ENCODE measurements around the gene BRINP3. TPM values are rescaled to one million over a fixed set of nuclear protein-coding genes. Genes with fewer than 3 reads are reported as not detected.

BRINP3 gene
- total RNA-seq, 1 experiment from 2014 or later = not detected

DNA sequence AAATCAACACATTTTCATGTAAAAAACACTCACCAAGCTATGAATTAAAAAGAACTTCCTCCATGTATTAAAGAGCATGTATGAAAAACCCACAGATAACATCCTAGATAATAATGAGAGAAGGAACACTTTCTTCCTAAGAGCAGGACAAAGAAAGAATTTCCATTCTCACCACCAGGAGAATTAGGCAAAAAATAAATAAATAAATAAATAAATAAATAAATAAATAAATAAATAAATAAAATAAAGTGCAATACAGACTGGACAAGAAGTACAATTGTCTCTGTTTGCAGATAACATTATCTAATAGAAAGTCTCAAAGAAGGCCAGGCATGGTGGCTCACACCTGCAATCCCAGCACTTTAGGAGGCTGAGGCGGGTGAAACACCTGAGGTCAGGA, 218.2 kb downstream of the BRINP3 start:
- DNase-seq (ENCODE audit: low read depth in 1 of 2, low spot score in 2 of 2) = no peak
- no peaks in the 10 kb centered on the region for H3K36me3 ChIP-seq
- H3K4me3 ChIP-seq = no peak overlapping the region
- H3K27me3 ChIP-seq (replicated peaks) = no peaks in the 10 kb centered on the region
- no peaks in the 10 kb centered on the region for H3K4me1 ChIP-seq (replicated peaks)
- no peak overlapping the region for H3K27ac ChIP-seq
- H3K9me3 ChIP-seq (replicated peaks) = 0 out of 2 replicates have a peak, but pooled peaks cover 3% of the 10 kb centered on the region

DNA sequence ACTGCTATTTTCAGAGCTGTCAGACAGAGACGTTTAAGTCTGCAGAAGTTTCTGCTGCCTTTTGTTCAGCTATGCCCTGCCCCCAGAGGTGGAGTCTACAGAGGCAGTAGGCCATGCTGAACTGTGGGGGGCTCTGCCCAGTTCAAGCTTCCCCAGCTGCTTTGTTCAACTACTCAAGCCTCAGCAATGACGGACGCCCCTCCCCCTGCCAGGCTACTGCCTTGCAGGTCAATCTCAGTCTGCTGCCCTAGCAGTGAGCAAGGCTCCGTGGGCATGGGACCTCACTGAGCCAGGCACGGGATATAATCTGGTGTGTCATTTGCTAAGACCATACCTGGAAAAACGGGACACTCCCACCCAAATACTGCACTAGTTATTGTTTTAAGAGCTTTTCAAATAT, 219.7 kb downstream of the BRINP3 start:
- no peak overlapping the region for H3K27ac ChIP-seq
- no peaks in the 10 kb centered on the region for H3K4me1 ChIP-seq (replicated peaks)
- no peak for DNase-seq (ENCODE audit: low read depth in 1 of 2, low spot score in 2 of 2)
- no peaks in the 10 kb centered on the region for H3K36me3 ChIP-seq
- H3K9me3 ChIP-seq (replicated peaks) = 0 out of 2 replicates have a peak, but pooled peaks cover 3% of the 10 kb centered on the region
- H3K4me3 ChIP-seq = no peak overlapping the region
- no peaks in the 10 kb centered on the region for H3K27me3 ChIP-seq (replicated peaks)

DNA sequence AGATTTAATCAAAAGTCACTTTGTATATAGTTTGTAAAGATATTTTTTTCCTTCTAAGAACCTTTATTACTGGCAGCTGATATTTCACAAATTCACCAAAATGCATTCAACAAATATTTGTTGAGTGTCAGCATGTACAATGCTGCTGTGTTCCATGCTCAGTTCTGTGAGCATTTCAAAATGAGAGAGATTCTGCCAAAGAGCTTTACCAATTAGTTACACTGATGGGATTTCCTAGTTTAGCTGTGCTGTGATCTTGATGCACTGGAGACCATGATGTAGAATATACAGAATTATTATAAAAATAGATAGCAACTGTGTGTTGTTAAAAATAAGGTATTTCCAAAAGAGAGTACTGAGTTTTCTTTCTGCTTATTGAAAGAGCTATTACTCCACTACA, 225.6 kb downstream of the BRINP3 start:
- Histone ChIP-seq H3K27ac (no peak overlapping the region), H3K4me3 (no peak overlapping the region)

DNA sequence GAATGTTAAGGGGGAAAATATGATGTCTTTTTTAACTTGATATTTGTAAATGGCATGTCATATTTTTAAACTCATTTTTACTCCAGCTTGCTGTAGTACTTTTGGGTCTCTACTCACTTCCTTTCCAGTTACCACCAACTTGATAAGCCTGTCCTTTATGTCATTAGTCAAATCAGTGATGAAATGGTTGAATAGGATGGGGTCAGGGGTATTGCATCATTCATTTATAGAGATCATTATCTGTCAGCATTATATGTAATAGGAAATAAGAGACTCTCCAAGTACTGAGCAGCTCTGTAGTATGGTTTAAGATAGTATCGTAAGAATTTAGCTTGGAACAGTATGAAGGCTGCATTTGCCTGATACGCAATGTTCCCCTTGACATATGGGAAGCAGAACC, 227.3 kb downstream of the BRINP3 start:
- no peak for DNase-seq (ENCODE audit: low read depth in 1 of 2, low spot score in 2 of 2)
- Histone ChIP-seq H3K4me1 (replicated peaks) (no peaks in the 10 kb centered on the region), H3K4me3 (no peak overlapping the region), H3K27ac (no peak overlapping the region), H3K36me3 (no peaks in the 10 kb centered on the region), H3K9me3 (replicated peaks) (no peaks in the 10 kb centered on the region), H3K27me3 (replicated peaks) (no peaks in the 10 kb centered on the region)

More for the DNA sequence above, 225.6 kb downstream of the BRINP3 start:
- DNase-seq (ENCODE audit: low read depth in 1 of 2, low spot score in 2 of 2) = no peak
- H3K9me3 ChIP-seq (replicated peaks) = no peaks in the 10 kb centered on the region
- H3K36me3 ChIP-seq = no peaks in the 10 kb centered on the region
- H3K27me3 ChIP-seq (replicated peaks) = no peaks in the 10 kb centered on the region
- no peaks in the 10 kb centered on the region for H3K4me1 ChIP-seq (replicated peaks)

DNA sequence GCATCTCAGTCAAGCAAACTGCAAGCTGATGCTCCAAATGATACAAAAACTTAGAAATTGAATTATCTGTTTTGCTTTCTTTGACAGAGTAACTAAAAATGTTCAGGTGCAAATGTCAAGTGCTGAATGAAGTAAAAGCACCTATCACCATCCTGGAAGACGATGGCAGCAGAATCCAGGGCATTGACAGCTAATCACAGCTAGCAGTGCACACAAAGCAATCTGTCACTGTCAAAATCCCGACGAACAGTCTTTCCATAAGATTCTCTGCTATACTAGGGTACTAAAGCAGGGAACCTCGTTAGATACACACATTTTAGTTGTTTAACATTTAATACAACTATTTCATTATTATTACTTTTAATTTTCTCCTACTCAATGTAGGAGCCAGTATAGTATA, 233.3 kb downstream of the BRINP3 start:
- DNase-seq (ENCODE audit: low read depth in 1 of 2, low spot score in 2 of 2) = no peak

DNA sequence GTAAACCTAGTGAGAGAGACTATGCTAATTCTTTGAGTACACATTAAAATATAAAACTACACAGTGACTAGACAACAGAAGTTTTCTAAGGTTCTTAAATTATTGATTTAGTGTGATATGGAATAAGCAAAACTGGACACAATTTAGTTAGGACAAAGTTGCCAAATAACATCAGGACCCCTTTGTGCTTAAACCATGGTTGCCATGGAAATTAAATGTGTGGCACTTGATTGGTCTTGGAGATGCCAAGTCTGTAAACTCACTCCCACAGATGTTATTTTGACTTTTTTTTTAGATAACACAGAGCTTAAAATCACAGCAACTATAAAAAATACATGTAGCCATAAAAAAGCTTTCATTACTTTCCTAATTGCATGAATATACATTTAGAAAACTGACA, 234.6 kb downstream of the BRINP3 start:
- Histone ChIP-seq H3K4me1 (replicated peaks) (no peaks in the 10 kb centered on the region), H3K4me3 (no peak overlapping the region), H3K36me3 (no peaks in the 10 kb centered on the region), H3K9me3 (replicated peaks) (no peaks in the 10 kb centered on the region), H3K27me3 (replicated peaks) (no peaks in the 10 kb centered on the region), H3K27ac (no peak overlapping the region)
- DNase-seq (ENCODE audit: low read depth in 1 of 2, low spot score in 2 of 2) = no peak

More for the DNA sequence above, 233.3 kb downstream of the BRINP3 start:
- no peaks in the 10 kb centered on the region for H3K36me3 ChIP-seq
- H3K27ac ChIP-seq = no peak overlapping the region
- H3K9me3 ChIP-seq (replicated peaks) = no peaks in the 10 kb centered on the region
- H3K4me3 ChIP-seq = no peak overlapping the region
- H3K27me3 ChIP-seq (replicated peaks) = no peaks in the 10 kb centered on the region
- no peaks in the 10 kb centered on the region for H3K4me1 ChIP-seq (replicated peaks)

DNA sequence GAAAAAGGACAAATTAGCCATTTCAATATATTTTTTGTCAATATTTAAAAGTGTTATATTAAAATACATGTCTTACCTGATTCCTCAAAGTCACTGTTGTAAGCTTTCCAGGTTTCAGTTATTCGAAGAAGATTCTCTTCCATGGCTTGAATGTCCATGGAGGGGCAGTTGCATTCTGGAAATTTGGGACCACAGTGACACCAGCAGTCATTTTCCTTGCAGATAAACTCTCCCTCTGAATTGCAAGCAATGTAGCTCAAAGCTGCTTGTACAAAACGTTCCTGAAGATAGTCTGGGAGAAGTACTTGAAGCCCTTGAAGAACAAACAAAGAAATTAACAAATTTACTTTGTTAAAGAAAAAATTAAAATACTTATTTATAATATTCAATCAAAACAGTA, 251.7 kb downstream of the BRINP3 start:
- Histone ChIP-seq H3K4me3 (no peak overlapping the region), H3K27ac (no peak overlapping the region), H3K27me3 (replicated peaks) (no peaks in the 10 kb centered on the region), H3K9me3 (replicated peaks) (no peaks in the 10 kb centered on the region), H3K4me1 (replicated peaks) (no peaks in the 10 kb centered on the region), H3K36me3 (no peaks in the 10 kb centered on the region)
- DNase-seq (ENCODE audit: low read depth in 1 of 2, low spot score in 2 of 2) = no peak

DNA sequence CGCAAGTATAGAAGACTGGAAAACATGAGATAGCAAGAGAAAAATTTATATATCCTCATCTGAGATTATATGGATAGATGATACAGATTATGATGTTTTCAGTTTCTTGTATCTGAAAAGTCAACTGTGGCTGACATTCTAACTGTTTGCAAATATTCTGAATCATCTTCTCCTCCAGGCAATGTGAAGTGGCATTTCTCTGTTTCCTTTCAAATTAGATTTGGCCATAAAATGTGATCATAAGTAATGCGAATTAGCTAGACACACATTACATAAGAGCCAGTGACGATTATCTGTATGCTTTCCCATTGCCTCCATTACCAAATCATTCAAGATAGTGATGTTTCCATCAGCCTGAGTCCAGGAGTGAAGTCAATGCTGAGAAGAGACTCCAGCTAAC, 265.2 kb downstream of the BRINP3 start:
- DNase-seq (ENCODE audit: low read depth in 1 of 2, low spot score in 2 of 2) = no peak
- no peak overlapping the region for H3K27ac ChIP-seq
- H3K27me3 ChIP-seq (replicated peaks) = no peaks in the 10 kb centered on the region
- no peaks in the 10 kb centered on the region for H3K4me1 ChIP-seq (replicated peaks)
- no peaks in the 10 kb centered on the region for H3K9me3 ChIP-seq (replicated peaks)
- no peaks in the 10 kb centered on the region for H3K36me3 ChIP-seq
- H3K4me3 ChIP-seq = no peak overlapping the region

DNA sequence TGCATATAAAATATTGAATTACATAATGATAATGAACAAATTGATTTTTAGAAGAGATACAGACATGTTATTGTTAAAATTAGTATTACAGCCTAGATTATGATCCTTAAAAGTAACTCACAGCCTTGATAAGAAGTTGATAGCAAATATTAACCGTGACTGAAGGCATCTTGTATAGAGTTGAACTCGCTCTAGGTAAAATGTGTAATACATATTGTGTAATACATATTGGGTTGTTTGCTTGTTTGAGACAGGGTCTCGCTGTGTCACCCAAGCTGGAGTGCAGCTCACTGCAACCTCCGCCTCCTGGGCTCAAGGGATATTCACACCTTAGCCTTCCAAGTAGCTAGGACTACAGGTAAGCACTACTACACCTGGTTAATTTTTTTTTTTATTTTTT, 269.9 kb downstream of the BRINP3 start:
- Histone ChIP-seq H3K4me1 (replicated peaks) (no peaks in the 10 kb centered on the region), H3K9me3 (replicated peaks) (no peaks in the 10 kb centered on the region), H3K27ac (no peak overlapping the region), H3K4me3 (no peak overlapping the region), H3K27me3 (replicated peaks) (no peaks in the 10 kb centered on the region), H3K36me3 (no peaks in the 10 kb centered on the region)
- DNase-seq (ENCODE audit: low read depth in 1 of 2, low spot score in 2 of 2) = no peak

DNA sequence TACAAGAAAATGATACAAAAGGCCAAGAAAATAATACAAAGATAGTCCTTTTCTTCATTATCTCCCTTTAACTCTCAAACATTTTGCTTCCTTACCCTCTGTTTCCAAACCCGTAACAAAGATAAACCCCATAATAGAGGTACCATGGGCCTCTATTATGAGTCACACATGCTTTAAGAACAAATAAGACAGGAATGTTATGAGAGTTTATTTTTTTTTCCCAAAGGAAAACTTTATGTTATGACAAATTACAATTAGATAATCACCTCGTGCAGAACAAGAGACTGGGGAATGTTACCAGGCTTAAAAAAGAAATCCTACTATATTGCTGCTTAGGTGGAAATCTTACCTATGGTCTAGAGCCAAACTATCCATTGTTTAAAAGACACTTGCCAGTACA, 272.0 kb downstream of the BRINP3 start:
- Histone ChIP-seq H3K4me1 (replicated peaks) (no peaks in the 10 kb centered on the region), H3K36me3 (no peaks in the 10 kb centered on the region), H3K4me3 (no peak overlapping the region), H3K27me3 (replicated peaks) (no peaks in the 10 kb centered on the region), H3K27ac (no peak overlapping the region), H3K9me3 (replicated peaks) (no peaks in the 10 kb centered on the region; the same call in 1 of the 2 replicates)
- no peak for DNase-seq (ENCODE audit: low read depth in 1 of 2, low spot score in 2 of 2)

DNA sequence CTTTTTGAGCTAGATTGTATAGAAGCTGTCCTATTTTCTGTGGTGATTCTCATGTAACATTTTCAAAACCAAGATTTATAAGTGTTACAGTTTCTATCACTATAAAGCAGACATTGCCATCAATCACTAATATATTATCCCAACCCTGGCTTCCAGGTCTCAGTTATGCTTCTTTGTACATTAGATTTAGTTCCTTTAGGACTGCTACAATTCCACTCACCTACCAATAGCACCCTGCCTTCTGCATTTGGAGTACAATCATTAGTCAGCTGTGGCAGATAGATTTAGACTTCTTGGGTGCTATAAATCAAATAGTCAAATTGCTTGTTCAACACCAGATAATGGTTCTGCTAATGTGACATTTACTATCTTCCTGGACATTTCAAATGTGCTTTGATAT, 281.6 kb downstream of the BRINP3 start:
- no peaks in the 10 kb centered on the region for H3K4me1 ChIP-seq (replicated peaks)
- H3K27ac ChIP-seq = no peak overlapping the region
- H3K9me3 ChIP-seq (replicated peaks) = no peaks in the 10 kb centered on the region
- no peak for DNase-seq (ENCODE audit: low read depth in 1 of 2, low spot score in 2 of 2)
- H3K4me3 ChIP-seq = no peak overlapping the region
- no peaks in the 10 kb centered on the region for H3K27me3 ChIP-seq (replicated peaks)
- no peaks in the 10 kb centered on the region for H3K36me3 ChIP-seq

DNA sequence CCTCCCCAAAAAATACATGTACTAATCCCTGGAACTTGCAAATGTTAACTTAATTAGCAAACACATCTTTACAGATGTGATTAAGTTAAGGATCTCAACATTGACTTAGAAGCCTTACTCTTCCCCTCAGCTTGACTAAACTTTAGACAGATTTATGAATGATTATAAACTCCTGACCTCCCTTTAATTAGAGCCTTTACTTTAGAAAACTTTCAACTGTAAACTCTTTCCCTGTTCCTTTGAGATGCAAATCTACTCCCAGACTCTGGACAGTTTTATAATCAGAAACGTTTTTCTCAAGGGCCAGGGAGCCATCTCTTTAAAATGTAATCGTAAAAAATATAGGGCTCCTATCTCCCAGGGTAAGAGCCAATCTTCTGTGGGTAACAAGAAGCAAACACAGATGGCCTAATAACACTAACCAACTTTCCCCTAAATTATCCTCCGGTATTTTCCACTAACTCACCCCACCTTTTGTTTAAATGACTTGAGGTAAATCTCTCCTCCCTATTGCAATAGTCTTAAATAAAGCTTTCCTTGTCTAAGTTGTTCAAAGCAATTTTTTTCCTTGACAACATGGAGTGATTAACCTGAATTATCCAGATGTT, 284.1 kb downstream of the BRINP3 start:
- no peaks in the 10 kb centered on the region for H3K9me3 ChIP-seq (replicated peaks)
- H3K4me3 ChIP-seq = no peak overlapping the region
- H3K4me1 ChIP-seq (replicated peaks) = no peaks in the 10 kb centered on the region
- H3K36me3 ChIP-seq = no peaks in the 10 kb centered on the region
- no peak for DNase-seq (ENCODE audit: low read depth in 1 of 2, low spot score in 2 of 2)
- H3K27ac ChIP-seq = no peak overlapping the region
- no peaks in the 10 kb centered on the region for H3K27me3 ChIP-seq (replicated peaks)

DNA sequence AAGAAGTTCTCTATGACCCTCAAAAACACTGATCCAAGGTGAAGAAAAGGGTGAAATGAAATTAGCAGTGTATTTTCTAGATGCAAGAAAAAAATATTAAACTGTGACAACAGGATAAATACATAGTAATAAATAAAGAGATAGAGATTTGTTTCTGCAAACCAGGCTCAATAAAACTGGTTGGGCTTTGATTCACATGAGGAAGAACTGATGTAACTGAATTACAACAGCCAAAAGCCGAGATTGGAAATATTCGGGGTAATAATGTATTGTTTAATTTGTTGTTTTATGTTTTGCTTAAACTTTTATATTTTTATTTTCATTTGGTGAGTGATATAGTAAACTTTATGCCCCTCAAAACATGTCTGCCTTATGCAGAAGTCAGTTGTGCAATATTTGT, 285.0 kb downstream of the BRINP3 start:
- H3K27ac ChIP-seq = no peak overlapping the region
- DNase-seq (ENCODE audit: low read depth in 1 of 2, low spot score in 2 of 2) = no peak
- H3K4me1 ChIP-seq (replicated peaks) = no peaks in the 10 kb centered on the region
- no peaks in the 10 kb centered on the region for H3K27me3 ChIP-seq (replicated peaks)
- H3K36me3 ChIP-seq = no peaks in the 10 kb centered on the region
- no peak overlapping the region for H3K4me3 ChIP-seq
- no peaks in the 10 kb centered on the region for H3K9me3 ChIP-seq (replicated peaks)

DNA sequence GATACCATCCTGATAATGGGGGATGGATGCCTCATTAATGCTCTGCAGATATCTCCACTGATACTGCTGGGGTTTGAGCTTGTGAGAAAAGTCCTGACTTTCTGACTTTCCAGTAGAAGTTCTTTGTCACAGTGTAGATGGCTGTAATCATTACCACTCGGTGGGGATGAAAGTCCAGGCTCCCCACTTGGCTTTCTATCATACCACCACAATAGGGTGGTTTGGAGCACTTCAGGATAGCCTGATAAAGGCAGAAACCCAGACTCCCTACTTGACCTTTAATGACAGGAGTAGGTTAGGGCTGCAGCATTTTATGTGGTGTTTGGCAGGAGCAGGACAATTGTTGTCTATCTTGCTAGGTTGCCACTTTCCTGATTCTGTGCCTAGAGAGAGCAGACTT, 294.1 kb downstream of the BRINP3 start:
- H3K27ac ChIP-seq = no peak overlapping the region
- H3K4me1 ChIP-seq (replicated peaks) = no peaks in the 10 kb centered on the region
- H3K27me3 ChIP-seq (replicated peaks) = no peaks in the 10 kb centered on the region
- H3K36me3 ChIP-seq = no peaks in the 10 kb centered on the region
- no peak overlapping the region for H3K4me3 ChIP-seq
- peaks cover 7% of the 10 kb centered on the region; the same call in 1 of the 2 replicates for H3K9me3 ChIP-seq (replicated peaks)
- no peak for DNase-seq (ENCODE audit: low read depth in 1 of 2, low spot score in 2 of 2)

DNA sequence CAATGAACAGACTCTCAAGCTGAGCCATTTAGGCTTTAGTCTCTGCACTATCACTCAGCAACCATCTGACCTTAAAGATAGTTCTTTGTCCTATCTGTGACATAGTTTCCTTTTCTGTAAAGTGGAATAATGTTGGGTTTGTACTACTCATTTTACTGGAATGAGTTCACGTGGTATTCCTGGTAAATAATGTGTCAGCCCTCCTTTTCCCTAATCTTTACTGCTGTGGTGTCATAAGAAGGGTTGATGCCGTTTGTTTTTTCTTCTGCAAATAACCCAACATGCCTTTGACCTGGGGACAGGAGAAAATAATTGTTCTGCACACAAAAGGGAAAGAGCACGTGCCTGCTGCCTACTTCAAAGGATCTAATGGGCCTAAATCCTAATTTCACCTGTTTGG, 297.8 kb downstream of the BRINP3 start:
- no peaks in the 10 kb centered on the region for H3K4me1 ChIP-seq (replicated peaks)
- no peak overlapping the region for H3K27ac ChIP-seq
- H3K4me3 ChIP-seq = no peak overlapping the region
- H3K27me3 ChIP-seq (replicated peaks) = no peaks in the 10 kb centered on the region
- peaks cover 7% of the 10 kb centered on the region; the same call in 1 of the 2 replicates for H3K9me3 ChIP-seq (replicated peaks)
- H3K36me3 ChIP-seq = no peaks in the 10 kb centered on the region
- no peak for DNase-seq (ENCODE audit: low read depth in 1 of 2, low spot score in 2 of 2)
